Bronchial epithelial cell (primary cell): ENCODE data around the gene CDR2. TPM values are rescaled to one million over a fixed set of nuclear protein-coding genes. Genes with fewer than 3 reads are reported as not detected.

Experiments
- total RNA-seq: library from RNA; depleted of rRNA; stranded (reverse); fragments of >200 nt; gene quantifications from 2 replicates; pipeline ENCODE4 v1.2.1, GENCODE V29; 2014

CDR2 gene
- total RNA-seq, 1 donor from 2014 or later: 25.3 TPM

Other genes starting within 250 kb of the CDR2 start
- gene SDR42E2, start 212.1 kb downstream of the CDR2 start, total RNA-seq: not detected in 2 replicates
- 4.2 and 6.3 TPM in 2 replicates for gene EEF2K, start 168.3 kb downstream of the CDR2 start, total RNA-seq
- gene POLR3E, start 77.2 kb downstream of the CDR2 start, total RNA-seq: 60.3 and 77.6 TPM in 2 replicates
- 64.9 and 85.0 TPM in 2 replicates for gene NPIPB5, start 136.3 kb upstream of the CDR2 start, total RNA-seq